ENCODE measurements around the gene ZNF318. TPM values are rescaled to one million over a fixed set of nuclear protein-coding genes. Genes with fewer than 3 reads are reported as not detected.

ZNF318 gene
- total and polyA plus RNA-seq, 2 donors (not counting 3 experiments of a cell fraction or from before 2014, with no cell fraction given) = 7.1 to 13.6 TPM

DNA sequence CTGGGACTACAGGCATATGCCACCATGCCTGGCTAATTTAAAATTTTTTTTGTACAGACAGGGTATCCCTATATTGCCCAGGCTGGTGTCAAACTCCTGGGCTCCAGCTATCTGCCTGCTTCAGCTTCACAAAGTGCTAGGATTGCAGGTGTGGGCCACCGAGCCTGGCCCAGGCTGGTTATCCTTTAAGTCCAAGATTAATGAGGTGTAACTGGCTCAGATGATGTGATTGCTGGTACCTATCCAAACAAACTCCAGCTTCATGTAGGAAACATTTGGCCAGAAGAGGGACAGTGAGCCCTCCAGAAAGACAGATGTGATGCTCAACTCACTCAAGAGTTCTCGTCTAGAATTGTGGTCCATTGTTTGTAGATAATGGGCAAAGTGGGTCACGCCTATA, 9.2 kb upstream of the ZNF318 start:
- intact Hi-C loops (cut with micrococcal nuclease) (no loop called here), dilution Hi-C loops (cut with MboI; ENCODE audit: extremely low pct_ligation_motif_present, low sequenced_read_pairs) (no loop called here)
- no peak overlapping the region for H3K9ac ChIP-seq (replicated peaks; ENCODE audit: extremely low read depth, insufficient read depth, low read length)
- TF ChIP-seq POLR2A (IDR thresholded peaks at IDR 0.05; ENCODE audit: low read depth, low read length) (no peak), MYC (IDR thresholded peaks at IDR 0.05; ENCODE audit: low read depth, low read length) (no peak), GATA2 (IDR thresholded peaks at IDR 0.05; ENCODE audit: insufficient read depth, insufficient read length, low read depth, low read length) (no peak), FOS (IDR thresholded peaks at IDR 0.05; ENCODE audit: borderline replicate concordance, insufficient read depth, low read length) (no peak)
- TF ChIP-seq, protein P1, sequence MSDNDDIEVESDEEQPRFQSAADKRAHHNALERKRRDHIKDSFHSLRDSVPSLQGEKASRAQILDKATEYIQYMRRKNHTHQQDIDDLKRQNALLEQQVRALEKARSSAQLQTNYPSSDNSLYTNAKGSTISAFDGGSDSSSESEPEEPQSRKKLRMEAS (IDR thresholded peaks at IDR 0.05; ENCODE audit: insufficient read depth, insufficient read length) = no peak
- CTCF ChIA-PET = interaction anchor here (0.8 to 0.9 kb wide), 2 partner anchors 8 to 81 kb away, joined by 3 to 4 read pairs; partner anchors contain the start of gene SLC22A7
- no peak overlapping the region for H3K27ac ChIP-seq (ENCODE audit: insufficient read depth, low read depth, low read length)
- no peaks in the 10 kb centered on the region for H3K36me3 ChIP-seq (ENCODE audit: control insufficient read depth in 2 of 2, extremely low read depth in 1 of 2, insufficient read depth in 2 of 2, low read length in 2 of 2)
- FAIRE-seq = no peak
- no peak overlapping the region for H3K4me2 ChIP-seq (ENCODE audit: insufficient read depth, low read length)
- no peak overlapping the region for H3K4me3 ChIP-seq (replicated peaks in 1 of 3; ENCODE audit: insufficient read depth in 1 of 3, low read depth in 1 of 3, low read length in 3 of 3)
- DNase-seq (ENCODE audit: low read depth, low spot score) = no peak
- H3K9me1 ChIP-seq (replicated peaks; ENCODE audit: control insufficient read depth, extremely low read depth, insufficient read depth, low read length) = no peaks in the 10 kb centered on the region
- no peak overlapping the region for H2AFZ ChIP-seq (ENCODE audit: low read depth, low read length)
- POLR2A ChIA-PET = no interaction called here
- peaks cover 6% of the 10 kb centered on the region for H3K4me1 ChIP-seq (ENCODE audit: control insufficient read depth, extremely low read depth, insufficient read depth, low read length)
- no peaks in the 10 kb centered on the region for H3K79me2 ChIP-seq (ENCODE audit: control insufficient read depth, insufficient read depth, low read length)
- H4K20me1 ChIP-seq (replicated peaks; ENCODE audit: control insufficient read depth, extremely low read depth, insufficient read depth, low read length) = no peaks in the 10 kb centered on the region
- peaks cover 7% of the 10 kb centered on the region in 2 experiments for H3K27me3 ChIP-seq (ENCODE audit: control insufficient read depth in 2 of 2, insufficient read depth in 2 of 2, low read length in 2 of 2)
- H3K9me3 ChIP-seq (replicated peaks; ENCODE audit: control insufficient read depth, insufficient read depth, low read length) = no peaks in the 10 kb centered on the region
- no TSS peak for BruUV-seq (replicated peaks)

DNA sequence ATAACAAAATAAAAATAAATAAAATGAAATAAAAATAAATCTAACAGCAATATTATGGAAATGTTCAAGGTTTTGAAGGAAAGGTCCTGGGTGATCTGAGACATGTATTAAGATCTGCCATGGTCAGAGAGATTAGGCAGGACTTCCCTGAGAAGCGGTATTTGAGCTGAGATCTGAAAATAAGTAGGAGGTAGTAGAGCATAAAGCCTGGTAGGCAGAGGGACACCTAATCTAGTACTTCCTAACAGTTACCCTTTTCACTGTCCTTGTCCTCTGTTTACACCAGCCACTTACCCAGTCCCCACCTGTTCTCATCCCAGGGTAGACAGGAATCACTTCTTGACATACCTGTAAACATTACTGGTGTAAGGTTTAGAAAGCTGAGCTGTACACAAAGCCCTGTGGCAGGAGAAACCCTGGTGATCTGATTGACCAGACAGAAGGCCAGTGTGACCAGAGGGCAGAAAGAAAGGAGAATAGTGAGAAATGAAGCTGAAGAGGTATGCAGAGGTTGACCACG, 8.3 kb upstream of the ZNF318 start:
- no peak overlapping the region for H3K9ac ChIP-seq (replicated peaks; ENCODE audit: extremely low read depth, insufficient read depth, low read length)
- BruUV-seq (replicated peaks) = no TSS peak
- no peaks in the 10 kb centered on the region for H3K9me1 ChIP-seq (replicated peaks; ENCODE audit: control insufficient read depth, extremely low read depth, insufficient read depth, low read length)
- no peak overlapping the region for H3K4me3 ChIP-seq (replicated peaks in 1 of 3; ENCODE audit: insufficient read depth in 1 of 3, low read depth in 1 of 3, low read length in 3 of 3)
- no peak for FAIRE-seq
- TF ChIP-seq, protein P2, sequence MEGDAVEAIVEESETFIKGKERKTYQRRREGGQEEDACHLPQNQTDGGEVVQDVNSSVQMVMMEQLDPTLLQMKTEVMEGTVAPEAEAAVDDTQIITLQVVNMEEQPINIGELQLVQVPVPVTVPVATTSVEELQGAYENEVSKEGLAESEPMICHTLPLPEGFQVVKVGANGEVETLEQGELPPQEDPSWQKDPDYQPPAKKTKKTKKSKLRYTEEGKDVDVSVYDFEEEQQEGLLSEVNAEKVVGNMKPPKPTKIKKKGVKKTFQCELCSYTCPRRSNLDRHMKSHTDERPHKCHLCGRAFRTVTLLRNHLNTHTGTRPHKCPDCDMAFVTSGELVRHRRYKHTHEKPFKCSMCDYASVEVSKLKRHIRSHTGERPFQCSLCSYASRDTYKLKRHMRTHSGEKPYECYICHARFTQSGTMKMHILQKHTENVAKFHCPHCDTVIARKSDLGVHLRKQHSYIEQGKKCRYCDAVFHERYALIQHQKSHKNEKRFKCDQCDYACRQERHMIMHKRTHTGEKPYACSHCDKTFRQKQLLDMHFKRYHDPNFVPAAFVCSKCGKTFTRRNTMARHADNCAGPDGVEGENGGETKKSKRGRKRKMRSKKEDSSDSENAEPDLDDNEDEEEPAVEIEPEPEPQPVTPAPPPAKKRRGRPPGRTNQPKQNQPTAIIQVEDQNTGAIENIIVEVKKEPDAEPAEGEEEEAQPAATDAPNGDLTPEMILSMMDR (IDR thresholded peaks at IDR 0.05; ENCODE audit: extremely low read depth in 1 of 2, insufficient read depth in 1 of 2, low read depth in 1 of 2, low read length in 2 of 2) = no peak
- no peak for TF ChIP-seq EZH2 (IDR thresholded peaks at IDR 0.05; ENCODE audit: borderline replicate concordance, low read depth, low read length, severe bottlenecking)
- TF ChIP-seq POLR2A (IDR thresholded peaks at IDR 0.05; ENCODE audit: low read depth, low read length) = no peak
- TF ChIP-seq POLR2AphosphoS5 (IDR thresholded peaks at IDR 0.05; ENCODE audit: insufficient read depth, low read depth, low read length) = no peak
- TF ChIP-seq, protein P1 (IDR thresholded peaks at IDR 0.05; ENCODE audit: insufficient read depth, insufficient read length) = no peak
- TF ChIP-seq FOS (IDR thresholded peaks at IDR 0.05; ENCODE audit: borderline replicate concordance, insufficient read depth, low read length) = no peak
- TF ChIP-seq MYC (IDR thresholded peaks at IDR 0.05; ENCODE audit: low read depth, low read length) = no peak
- no peak for TF ChIP-seq JUN (IDR thresholded peaks at IDR 0.05; ENCODE audit: borderline replicate concordance, insufficient read depth, insufficient read length, low read depth)
- TF ChIP-seq GATA2 (IDR thresholded peaks at IDR 0.05; ENCODE audit: insufficient read depth, insufficient read length, low read depth, low read length) = no peak
- dilution Hi-C loops (cut with MboI; ENCODE audit: extremely low pct_ligation_motif_present, low sequenced_read_pairs) (no loop called here), intact Hi-C loops (cut with micrococcal nuclease) (no loop called here)
- no peak overlapping the region for H3K4me2 ChIP-seq (ENCODE audit: insufficient read depth, low read length)
- H3K36me3 ChIP-seq (ENCODE audit: control insufficient read depth in 2 of 2, extremely low read depth in 1 of 2, insufficient read depth in 2 of 2, low read length in 2 of 2) = no peaks in the 10 kb centered on the region
- no peak overlapping the region for H3K27ac ChIP-seq (ENCODE audit: insufficient read depth, low read depth, low read length)
- CTCF ChIA-PET = interaction anchor here (0.8 to 0.9 kb wide), 2 partner anchors 9 to 80 kb away, joined by 3 to 4 read pairs; partner anchors contain the start of gene SLC22A7
- no peak overlapping the region for H2AFZ ChIP-seq (ENCODE audit: low read depth, low read length)
- POLR2A ChIA-PET = no interaction called here
- no peaks in the 10 kb centered on the region for H3K79me2 ChIP-seq (ENCODE audit: control insufficient read depth, insufficient read depth, low read length)
- H4K20me1 ChIP-seq (replicated peaks; ENCODE audit: control insufficient read depth, extremely low read depth, insufficient read depth, low read length) = no peaks in the 10 kb centered on the region
- no peak for DNase-seq (ENCODE audit: low read depth, low spot score)
- peaks cover 7% of the 10 kb centered on the region in 2 experiments for H3K27me3 ChIP-seq (ENCODE audit: control insufficient read depth in 2 of 2, insufficient read depth in 2 of 2, low read length in 2 of 2)
- H3K9me3 ChIP-seq (replicated peaks; ENCODE audit: control insufficient read depth, insufficient read depth, low read length) = no peaks in the 10 kb centered on the region
- H3K4me1 ChIP-seq (ENCODE audit: control insufficient read depth, extremely low read depth, insufficient read depth, low read length) = no peaks in the 10 kb centered on the region
